Measurements from ENCODE around the gene PLAAT2.
"Not testable (repeated sequence)": the region's sequence is repeated elsewhere in the genome, so short reads cannot be mapped to it uniquely, and the experiment has no call there.

Gene PLAAT2

DNA sequence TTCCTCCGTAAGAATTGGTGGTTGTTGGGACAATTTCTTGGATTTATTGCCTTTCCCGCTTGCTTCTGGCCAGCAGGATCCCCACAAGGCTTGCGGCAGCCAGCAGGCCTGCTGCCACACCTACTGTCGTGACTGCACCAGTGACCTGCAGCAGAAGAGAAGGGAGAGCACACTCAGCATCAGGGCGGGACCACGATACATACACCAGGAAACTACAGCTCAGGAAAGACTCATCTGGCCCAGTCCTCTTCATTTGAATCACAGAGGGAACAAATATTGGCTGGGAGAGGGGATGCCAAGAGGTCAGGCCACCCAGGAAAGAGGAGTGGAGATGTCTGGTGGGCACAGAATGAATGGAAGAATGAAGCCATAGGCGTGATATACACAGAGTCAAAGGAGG is 10.3 kb downstream of the PLAAT2 start:
- no peak overlapping the region for H3K4me3 ChIP-seq (ENCODE audit: low read length)
- H3K27me3 ChIP-seq (ENCODE audit: control insufficient read depth, insufficient read depth, low read length): no peaks in the 10 kb centered on the region
- H3K36me3 ChIP-seq (ENCODE audit: control insufficient read depth, insufficient read depth, low read length): no peaks in the 10 kb centered on the region
- H3K27ac ChIP-seq (ENCODE audit: low read depth, low read length): no peak overlapping the region
- no peak overlapping the region for H3K9ac ChIP-seq (ENCODE audit: low read length)
- no peaks in the 10 kb centered on the region for H3K4me1 ChIP-seq (ENCODE audit: control insufficient read depth, insufficient read depth, low read length)

DNA sequence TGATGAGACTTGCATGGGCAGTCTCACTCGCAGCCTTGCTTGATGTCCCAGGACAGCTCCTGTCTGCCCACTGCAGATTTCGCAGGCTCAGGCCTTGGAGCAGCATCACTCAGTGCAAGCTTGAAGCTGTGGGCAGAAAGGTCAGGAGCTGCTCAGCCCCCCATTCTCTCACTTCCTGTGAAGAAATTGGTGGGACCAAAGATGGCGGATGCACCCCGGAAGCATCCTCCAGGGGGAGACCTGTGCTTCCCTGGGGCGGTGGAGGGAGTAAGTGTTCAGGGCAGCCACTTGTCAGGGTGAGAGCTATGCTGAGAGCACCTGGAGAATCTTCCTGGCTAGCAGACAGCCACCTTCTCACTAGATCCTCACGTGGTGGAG is 11.3 kb downstream of the PLAAT2 start:
- no peak overlapping the region for H3K27ac ChIP-seq (ENCODE audit: low read depth, low read length)
- H3K9ac ChIP-seq (ENCODE audit: low read length): no peak overlapping the region
- H3K4me3 ChIP-seq (ENCODE audit: low read length): no peak overlapping the region
- H3K27me3 ChIP-seq (ENCODE audit: control insufficient read depth, insufficient read depth, low read length): no peaks in the 10 kb centered on the region
- no peaks in the 10 kb centered on the region for H3K36me3 ChIP-seq (ENCODE audit: control insufficient read depth, insufficient read depth, low read length)
- no peaks in the 10 kb centered on the region for H3K4me1 ChIP-seq (ENCODE audit: control insufficient read depth, insufficient read depth, low read length)

DNA sequence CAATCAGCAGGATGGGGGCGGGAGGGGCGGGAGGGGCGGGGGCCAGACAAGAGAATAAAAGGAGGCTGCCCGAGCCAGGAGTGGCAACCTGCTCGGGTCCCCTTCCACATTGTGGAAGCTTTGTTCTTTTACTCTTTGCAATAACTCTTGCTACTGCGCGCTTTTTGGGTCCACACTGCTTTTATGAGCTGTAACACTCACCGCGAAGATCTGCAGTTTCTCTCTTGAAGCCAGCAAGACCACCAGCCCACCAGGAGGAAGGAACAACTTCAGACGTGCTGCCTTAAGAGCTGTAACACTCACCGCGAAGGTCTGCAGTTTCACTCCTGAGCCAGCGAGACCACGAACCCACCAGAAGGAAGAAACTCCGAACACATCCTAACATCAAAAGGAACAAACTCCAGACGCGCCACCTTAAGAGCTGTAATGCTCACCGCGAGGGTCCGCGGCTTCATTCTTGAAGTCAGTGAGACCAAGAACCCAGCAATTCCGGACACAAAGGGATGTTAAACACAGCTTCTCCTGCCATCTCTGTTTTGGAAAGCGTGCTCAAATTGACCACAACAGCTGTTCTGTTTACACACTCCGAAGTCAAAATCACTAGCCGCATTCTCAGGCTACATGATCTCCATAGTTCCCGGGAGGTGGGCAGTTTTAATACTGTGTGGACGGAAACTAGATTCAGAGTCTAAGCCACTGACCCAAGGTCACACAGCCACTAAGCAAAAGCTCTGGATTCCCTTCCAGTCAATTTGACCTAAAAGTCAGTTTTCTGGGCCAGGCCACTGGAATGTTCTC is 11.9 kb downstream of the PLAAT2 start:
- no peaks in the 10 kb centered on the region for H3K4me1 ChIP-seq (ENCODE audit: control insufficient read depth, insufficient read depth, low read length)
- H3K27ac ChIP-seq (ENCODE audit: low read depth, low read length): no peak overlapping the region
- H3K4me3 ChIP-seq (ENCODE audit: low read length): no peak overlapping the region

DNA sequence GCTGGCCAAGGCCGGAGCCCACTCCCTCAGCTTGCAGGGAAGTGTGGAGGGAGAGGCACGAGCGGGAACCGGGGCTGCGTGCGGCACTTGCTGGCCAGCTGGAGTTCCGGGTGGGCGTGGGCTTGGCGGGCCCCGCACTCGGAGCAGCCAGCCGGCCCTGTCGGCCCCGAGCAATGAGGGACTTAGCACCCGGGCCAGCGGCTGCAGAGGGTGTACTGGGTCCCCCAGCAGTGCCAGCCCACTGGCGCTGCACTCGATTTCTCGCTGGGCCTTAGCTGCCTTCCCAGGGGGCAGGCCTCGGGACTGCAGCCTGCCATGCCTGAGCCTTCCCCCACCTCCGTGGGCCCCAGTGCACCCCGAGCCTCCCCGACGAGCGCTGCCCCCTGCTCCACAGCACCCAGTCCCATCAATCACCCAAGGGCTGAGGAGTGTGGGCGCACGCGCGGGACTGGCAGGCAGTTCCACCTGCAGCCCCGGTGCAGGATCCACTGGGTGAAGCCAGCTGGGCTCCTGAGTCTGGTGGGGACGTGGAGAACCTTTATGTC is 13.0 kb downstream of the PLAAT2 start:
- H3K27me3 ChIP-seq (ENCODE audit: control insufficient read depth, insufficient read depth, low read length); H3K27ac ChIP-seq (ENCODE audit: low read depth, low read length); H3K9ac ChIP-seq (ENCODE audit: low read length); H3K4me1 ChIP-seq (ENCODE audit: control insufficient read depth, insufficient read depth, low read length); H3K36me3 ChIP-seq (ENCODE audit: control insufficient read depth, insufficient read depth, low read length); H3K4me3 ChIP-seq (ENCODE audit: low read length): not testable (repeated sequence)

More for the DNA sequence above, 11.9 kb downstream of the PLAAT2 start:
- Histone ChIP-seq H3K9ac (ENCODE audit: low read length) (no peak overlapping the region), H3K36me3 (ENCODE audit: control insufficient read depth, insufficient read depth, low read length) (no peaks in the 10 kb centered on the region), H3K27me3 (ENCODE audit: control insufficient read depth, insufficient read depth, low read length) (no peaks in the 10 kb centered on the region)

DNA sequence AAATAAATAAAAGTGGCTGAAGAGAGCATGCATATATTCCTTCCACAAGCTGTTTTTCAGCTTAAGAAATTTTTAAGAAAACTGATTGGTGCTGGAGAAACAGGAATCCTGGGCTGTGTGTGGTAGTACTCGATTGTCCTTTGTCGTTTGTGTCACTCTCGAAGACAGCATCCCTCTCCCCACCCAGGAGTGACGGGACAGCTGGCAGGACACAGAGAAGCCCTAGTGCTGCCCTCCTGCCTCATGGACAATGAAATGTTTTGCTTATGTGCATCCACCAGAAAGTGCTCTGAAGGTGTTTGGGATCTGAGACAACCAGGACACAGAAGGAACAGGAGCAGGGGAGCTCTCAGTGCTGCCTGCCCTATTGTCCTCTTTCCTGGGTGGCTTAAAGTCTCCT is 13.8 kb downstream of the PLAAT2 start:
- Histone ChIP-seq H3K27ac (ENCODE audit: low read depth, low read length) (no peak overlapping the region), H3K27me3 (ENCODE audit: control insufficient read depth, insufficient read depth, low read length) (no peaks in the 10 kb centered on the region), H3K4me1 (ENCODE audit: control insufficient read depth, insufficient read depth, low read length) (no peaks in the 10 kb centered on the region), H3K9ac (ENCODE audit: low read length) (no peak overlapping the region), H3K4me3 (ENCODE audit: low read length) (no peak overlapping the region), H3K36me3 (ENCODE audit: control insufficient read depth, insufficient read depth, low read length) (peaks cover 3% of the 10 kb centered on the region)

DNA sequence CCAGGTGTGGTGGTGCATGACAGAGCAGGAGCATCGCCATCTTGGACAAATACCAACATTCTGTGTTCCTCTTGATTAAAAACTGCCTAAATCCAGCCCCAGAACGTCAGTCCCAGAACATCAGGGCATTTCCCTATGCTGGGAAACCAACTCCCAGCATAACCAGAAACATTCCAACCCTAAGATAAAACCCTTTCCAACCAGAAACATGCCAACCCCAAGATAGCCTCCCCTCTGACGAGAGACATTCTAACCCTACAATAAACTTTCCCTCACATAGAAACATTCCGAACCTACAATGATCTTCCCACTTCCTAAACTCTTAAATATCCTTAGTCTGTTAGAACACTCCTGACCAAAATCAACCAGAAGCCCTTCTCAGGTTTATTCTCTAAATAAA is 15.0 kb downstream of the PLAAT2 start:
- no peak overlapping the region for H3K27ac ChIP-seq (ENCODE audit: low read depth, low read length)
- H3K4me1 ChIP-seq (ENCODE audit: control insufficient read depth, insufficient read depth, low read length): no peaks in the 10 kb centered on the region
- no peak overlapping the region for H3K4me3 ChIP-seq (ENCODE audit: low read length)
- H3K36me3 ChIP-seq (ENCODE audit: control insufficient read depth, insufficient read depth, low read length): peaks cover 3% of the 10 kb centered on the region
- no peak overlapping the region for H3K9ac ChIP-seq (ENCODE audit: low read length)
- no peaks in the 10 kb centered on the region for H3K27me3 ChIP-seq (ENCODE audit: control insufficient read depth, insufficient read depth, low read length)

DNA sequence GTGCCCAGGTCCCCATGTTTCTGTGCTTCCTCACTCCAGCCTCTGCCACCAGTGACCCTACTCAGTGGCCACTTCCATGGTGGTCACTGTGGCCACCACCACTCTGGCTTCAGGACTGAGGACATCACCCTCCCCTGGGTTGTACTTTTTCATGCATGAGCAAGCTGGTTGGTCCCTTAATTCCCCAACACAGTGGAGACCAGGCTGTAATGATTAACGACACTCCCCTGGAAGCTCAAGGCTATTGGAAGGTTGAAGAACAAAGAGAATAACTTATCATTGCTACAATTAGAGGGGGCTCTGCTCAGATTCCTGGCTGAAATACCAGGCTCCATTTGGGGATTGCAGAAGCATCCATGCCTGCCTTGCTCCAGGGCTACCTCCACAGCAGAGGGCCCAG is 16.1 kb downstream of the PLAAT2 start:
- Histone ChIP-seq H3K4me1 (ENCODE audit: control insufficient read depth, insufficient read depth, low read length) (no peaks in the 10 kb centered on the region), H3K4me3 (ENCODE audit: low read length) (no peak overlapping the region)

DNA sequence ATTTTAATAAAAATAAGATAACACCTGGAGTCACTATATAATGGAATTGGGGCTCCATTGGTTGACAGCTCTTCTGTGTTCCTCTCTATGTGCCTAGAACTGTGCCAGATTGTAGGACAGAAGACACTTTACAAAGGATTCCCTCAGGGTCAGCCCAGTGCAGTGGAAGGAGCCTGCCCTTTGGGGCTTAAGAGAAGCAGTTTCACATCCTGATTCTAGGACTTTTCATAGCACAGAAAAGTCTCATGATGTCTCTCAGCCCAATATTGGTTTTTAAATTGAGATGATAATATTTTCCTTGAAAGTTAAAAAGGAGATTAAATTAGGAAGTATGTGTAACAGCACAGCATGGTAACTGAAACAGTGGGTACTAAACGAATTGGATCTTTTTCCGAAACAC is 19.5 kb downstream of the PLAAT2 start:
- Histone ChIP-seq H3K27me3 (ENCODE audit: control insufficient read depth, insufficient read depth, low read length) (no peaks in the 10 kb centered on the region), H3K36me3 (ENCODE audit: control insufficient read depth, insufficient read depth, low read length) (peaks cover 3% of the 10 kb centered on the region), H3K27ac (ENCODE audit: low read depth, low read length) (no peak overlapping the region)

More for the DNA sequence above, 16.1 kb downstream of the PLAAT2 start:
- Histone ChIP-seq H3K27ac (ENCODE audit: low read depth, low read length) (no peak overlapping the region), H3K36me3 (ENCODE audit: control insufficient read depth, insufficient read depth, low read length) (peaks cover 3% of the 10 kb centered on the region), H3K9ac (ENCODE audit: low read length) (no peak overlapping the region), H3K27me3 (ENCODE audit: control insufficient read depth, insufficient read depth, low read length) (no peaks in the 10 kb centered on the region)

DNA sequence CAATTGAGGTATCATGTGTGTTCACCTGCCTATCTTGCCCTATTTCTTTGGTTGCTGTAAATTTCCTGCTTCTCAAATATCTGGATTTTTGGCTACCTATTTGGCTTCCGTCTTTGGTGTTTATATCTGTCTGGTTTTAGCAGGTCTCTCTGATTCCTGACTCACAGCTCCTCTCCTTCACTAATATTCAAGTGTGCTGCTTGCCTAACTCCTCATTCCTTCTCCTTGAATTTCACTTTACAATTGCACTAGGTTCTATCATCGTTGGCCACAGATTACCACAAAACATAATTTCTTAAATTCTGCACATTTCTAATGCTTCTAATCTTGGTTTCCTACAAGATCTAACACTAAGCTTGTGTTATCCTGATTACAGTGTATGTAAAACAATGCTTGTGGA is 20.7 kb downstream of the PLAAT2 start:
- peaks cover 10% of the 10 kb centered on the region for H3K4me1 ChIP-seq (ENCODE audit: control insufficient read depth, insufficient read depth, low read length)
- not testable (repeated sequence) for H3K4me3 ChIP-seq (ENCODE audit: low read length); H3K27ac ChIP-seq (ENCODE audit: low read depth, low read length); H3K36me3 ChIP-seq (ENCODE audit: control insufficient read depth, insufficient read depth, low read length); H3K27me3 ChIP-seq (ENCODE audit: control insufficient read depth, insufficient read depth, low read length); H3K9ac ChIP-seq (ENCODE audit: low read length)

More for the DNA sequence above, 19.5 kb downstream of the PLAAT2 start:
- Histone ChIP-seq H3K4me3 (ENCODE audit: low read length) (no peak overlapping the region), H3K9ac (ENCODE audit: low read length) (no peak overlapping the region), H3K4me1 (ENCODE audit: control insufficient read depth, insufficient read depth, low read length) (no peaks in the 10 kb centered on the region)

DNA sequence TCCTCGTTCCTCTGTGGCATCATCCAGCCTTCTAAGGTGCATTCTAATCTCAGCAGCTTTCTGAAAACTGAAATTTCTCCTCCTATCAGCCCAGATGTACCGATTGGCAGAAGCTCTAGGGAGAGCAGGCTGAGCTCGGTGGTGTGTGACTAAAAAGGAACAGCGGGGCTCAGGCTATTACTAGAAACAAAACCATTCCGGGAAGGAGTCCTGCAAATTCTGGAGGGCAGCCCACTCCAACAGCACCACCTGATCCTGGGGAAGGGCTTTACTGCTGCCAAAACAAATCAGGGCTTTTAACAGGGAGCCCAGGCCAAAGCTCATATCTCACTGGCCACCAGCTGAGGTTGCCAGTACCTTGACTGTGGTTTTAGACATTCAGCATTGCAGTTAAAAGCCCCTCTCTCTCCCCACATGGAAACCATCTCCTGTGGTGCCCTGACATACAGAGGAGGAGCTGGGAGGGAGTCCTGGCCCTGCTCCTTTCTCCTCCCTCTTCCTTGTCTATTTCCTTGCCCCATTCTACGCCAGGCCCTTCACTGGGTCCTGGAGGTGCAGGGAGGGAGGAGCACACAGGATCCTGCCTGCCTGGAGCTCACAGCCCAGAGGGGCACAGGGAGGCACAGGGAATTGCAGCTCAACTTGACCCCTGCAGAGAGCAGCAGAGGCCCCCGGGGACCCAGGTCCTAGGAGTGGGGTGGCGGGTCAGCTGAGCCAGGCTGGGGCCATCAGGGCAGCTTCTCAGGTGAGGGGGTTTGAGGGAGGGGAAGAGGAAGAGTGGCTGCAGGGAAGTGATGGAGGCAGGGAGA is 25.7 kb downstream of the PLAAT2 start:
- Histone ChIP-seq H3K4me3 (ENCODE audit: low read length) (peak overlapping the region; percentile 74), H3K9ac (ENCODE audit: low read length) (peak overlapping the region; percentile 63), H3K4me1 (ENCODE audit: control insufficient read depth, insufficient read depth, low read length) (peaks cover 15% of the 10 kb centered on the region), H3K27ac (ENCODE audit: low read depth, low read length) (peak overlapping the region; percentile 93), H3K36me3 (ENCODE audit: control insufficient read depth, insufficient read depth, low read length) (no peaks in the 10 kb centered on the region), H3K27me3 (ENCODE audit: control insufficient read depth, insufficient read depth, low read length) (no peaks in the 10 kb centered on the region)

DNA sequence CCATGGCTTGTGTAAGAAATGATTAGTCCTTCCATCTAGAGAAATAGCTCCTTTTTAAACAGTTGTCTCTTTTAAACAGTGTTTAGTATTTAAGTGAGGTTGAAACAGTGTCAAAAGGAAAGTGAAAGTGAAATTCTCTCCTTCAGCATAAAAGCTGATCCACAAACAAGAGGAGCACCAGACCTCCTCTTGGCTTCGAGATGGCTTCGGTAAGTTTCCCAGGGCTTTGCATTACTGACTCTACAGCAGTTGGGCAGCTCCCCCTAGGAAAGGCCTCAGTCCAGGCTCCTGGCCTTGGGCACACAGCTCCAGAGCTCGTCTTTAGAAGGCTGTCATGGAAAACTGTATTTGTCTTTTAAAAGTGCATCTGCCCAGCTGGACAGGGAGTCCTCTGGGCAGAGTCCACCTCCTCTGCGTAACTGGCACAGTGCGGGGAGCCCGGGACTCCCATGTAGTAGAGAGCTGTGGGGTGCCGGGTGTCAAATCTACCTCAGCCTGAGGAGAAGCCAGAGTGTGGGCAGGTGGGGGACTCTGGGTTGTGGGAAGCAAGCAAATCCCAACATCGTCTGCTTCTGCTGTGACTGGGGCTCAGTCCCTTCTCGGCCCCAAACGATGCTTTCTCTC is 26.4 kb downstream of the PLAAT2 start, which contains the start of gene PLAAT4:
Gene PLAAT4 (plus strand): TSS at position 140 of the 624 bp plus-strand sequence. CDS start 61 bp downstream, at position 201.
- H3K9ac ChIP-seq (ENCODE audit: low read length): peak within 1 kb of the TSS; percentile 63
- no peaks in the 10 kb centered on the region for H3K36me3 ChIP-seq (ENCODE audit: control insufficient read depth, insufficient read depth, low read length)
- peaks cover 15% of the 10 kb centered on the region for H3K4me1 ChIP-seq (ENCODE audit: control insufficient read depth, insufficient read depth, low read length)
- peak within 1 kb of the TSS; percentile 93 for H3K27ac ChIP-seq (ENCODE audit: low read depth, low read length)
- H3K4me3 ChIP-seq (ENCODE audit: low read length): peak within 1 kb of the TSS; percentile 74
- H3K27me3 ChIP-seq (ENCODE audit: control insufficient read depth, insufficient read depth, low read length): no peaks in the 10 kb centered on the region

DNA sequence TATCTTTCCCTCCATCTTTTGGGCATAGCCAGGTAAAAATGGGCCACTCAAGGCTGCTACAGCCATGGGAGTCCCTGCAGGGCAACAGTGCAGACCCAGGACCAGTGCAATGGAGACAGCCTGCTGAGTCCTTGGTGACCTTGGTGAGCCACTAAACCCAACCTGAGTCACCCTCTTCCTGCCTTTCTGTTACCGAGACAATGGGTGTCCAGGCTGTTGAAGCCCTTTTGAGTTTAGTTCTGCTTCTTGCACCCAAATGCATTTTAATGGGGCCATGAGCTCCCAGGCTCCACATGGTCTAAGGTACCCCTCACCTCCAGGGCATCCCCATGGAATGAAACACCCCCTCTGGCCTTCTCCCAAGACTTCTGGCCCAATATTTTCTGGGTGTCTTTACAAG is 27.4 kb downstream of the PLAAT2 start:
- H3K9ac ChIP-seq (ENCODE audit: low read length): no peak overlapping the region
- H3K27me3 ChIP-seq (ENCODE audit: control insufficient read depth, insufficient read depth, low read length): no peaks in the 10 kb centered on the region
- no peaks in the 10 kb centered on the region for H3K36me3 ChIP-seq (ENCODE audit: control insufficient read depth, insufficient read depth, low read length)
- peaks cover 15% of the 10 kb centered on the region for H3K4me1 ChIP-seq (ENCODE audit: control insufficient read depth, insufficient read depth, low read length)
- H3K4me3 ChIP-seq (ENCODE audit: low read length): no peak overlapping the region
- H3K27ac ChIP-seq (ENCODE audit: low read depth, low read length): peak overlapping the region; percentile 93
